Measurements from ENCODE around the gene RNF44.

RNF44 gene

GRCh38 chr5:176573564-176574296 lies 36.5 kb upstream of the RNF44 start:
- Histone ChIP-seq H3K9me2 (replicated peaks; ENCODE audit: insufficient read depth, low read length) (no peaks in the 10 kb centered on the region), H3K36me3 (ENCODE audit: low read length) (no peaks in the 10 kb centered on the region), H3K79me2 (ENCODE audit: insufficient read depth, low read length) (no peaks in the 10 kb centered on the region), H3K9ac (ENCODE audit: low read length) (no peak overlapping the region), H2AFZ (ENCODE audit: low read depth, low read length, severe bottlenecking) (no peak overlapping the region), H4K20me1 (ENCODE audit: low read depth, low read length) (no peaks in the 10 kb centered on the region), H3K4me3 (ENCODE audit: insufficient read depth, low read length, poor library complexity, severe bottlenecking) (no peak overlapping the region), H3K27ac (ENCODE audit: low read depth, low read length) (no peak overlapping the region), H3F3A (ENCODE audit: insufficient read depth) (no peaks in the 10 kb centered on the region), H3K4me2 (ENCODE audit: low read depth, low read length, poor library complexity, severe bottlenecking) (no peak overlapping the region), H3K27me3 (ENCODE audit: low read length) (no peaks in the 10 kb centered on the region), H3K9me3 (ENCODE audit: insufficient read depth, low read length) (no peaks in the 10 kb centered on the region)
- TF ChIP-seq EZH2phosphoT487 (conservative IDR thresholded peaks at IDR 0.05; ENCODE audit: low read length) (no peak), CTCF (IDR thresholded peaks at IDR 0.05; ENCODE audit: insufficient read depth, low read length, poor library complexity, severe bottlenecking) (peak; percentile 70)

GRCh38 chr5:176570044-176570443 lies 32.8 kb upstream of the RNF44 start:
- H3K27me3 ChIP-seq (ENCODE audit: low read length) = no peaks in the 10 kb centered on the region
- H4K20me1 ChIP-seq (ENCODE audit: low read depth, low read length) = no peaks in the 10 kb centered on the region
- no peak overlapping the region for H2AFZ ChIP-seq (ENCODE audit: low read depth, low read length, severe bottlenecking)
- no peaks in the 10 kb centered on the region for H3K9me2 ChIP-seq (replicated peaks; ENCODE audit: insufficient read depth, low read length)
- H3F3A ChIP-seq (ENCODE audit: insufficient read depth) = no peaks in the 10 kb centered on the region
- H3K79me2 ChIP-seq (ENCODE audit: insufficient read depth, low read length) = no peaks in the 10 kb centered on the region
- H3K27ac ChIP-seq (ENCODE audit: low read depth, low read length) = no peak overlapping the region
- H3K9me3 ChIP-seq (ENCODE audit: insufficient read depth, low read length) = no peaks in the 10 kb centered on the region
- H3K36me3 ChIP-seq (ENCODE audit: low read length) = no peaks in the 10 kb centered on the region
- H3K4me2 ChIP-seq (ENCODE audit: low read depth, low read length, poor library complexity, severe bottlenecking) = no peak overlapping the region
- no peak overlapping the region for H3K9ac ChIP-seq (ENCODE audit: low read length)
- no peak for TF ChIP-seq EZH2phosphoT487 (conservative IDR thresholded peaks at IDR 0.05; ENCODE audit: low read length)
- TF ChIP-seq CTCF (IDR thresholded peaks at IDR 0.05; ENCODE audit: insufficient read depth, low read length, poor library complexity, severe bottlenecking) = no peak
- no peak overlapping the region for H3K4me3 ChIP-seq (ENCODE audit: insufficient read depth, low read length, poor library complexity, severe bottlenecking)

GRCh38 chr5:176568657-176569056 lies 31.5 kb upstream of the RNF44 start:
- Histone ChIP-seq H3K4me2 (ENCODE audit: low read depth, low read length, poor library complexity, severe bottlenecking) (no peak overlapping the region), H2AFZ (ENCODE audit: low read depth, low read length, severe bottlenecking) (no peak overlapping the region), H3K4me3 (ENCODE audit: insufficient read depth, low read length, poor library complexity, severe bottlenecking) (no peak overlapping the region), H3K9ac (ENCODE audit: low read length) (no peak overlapping the region), H4K20me1 (ENCODE audit: low read depth, low read length) (no peaks in the 10 kb centered on the region), H3F3A (ENCODE audit: insufficient read depth) (no peaks in the 10 kb centered on the region), H3K9me3 (ENCODE audit: insufficient read depth, low read length) (no peaks in the 10 kb centered on the region), H3K79me2 (ENCODE audit: insufficient read depth, low read length) (no peaks in the 10 kb centered on the region), H3K27me3 (ENCODE audit: low read length) (no peaks in the 10 kb centered on the region), H3K27ac (ENCODE audit: low read depth, low read length) (no peak overlapping the region), H3K9me2 (replicated peaks; ENCODE audit: insufficient read depth, low read length) (no peaks in the 10 kb centered on the region), H3K36me3 (ENCODE audit: low read length) (no peaks in the 10 kb centered on the region)
- TF ChIP-seq CTCF (IDR thresholded peaks at IDR 0.05; ENCODE audit: insufficient read depth, low read length, poor library complexity, severe bottlenecking) (no peak), EZH2phosphoT487 (conservative IDR thresholded peaks at IDR 0.05; ENCODE audit: low read length) (no peak)

Data from SU-DHL-6 (cell line).